MM.1S (cell line): ENCODE measurements around the gene B4GALT7.
A peak's percentile ranks its signal among the peaks of the same experiment; 100 is the strongest.

Experiments used
- DNase-seq: peaks from one replicate; pipeline ENCODE4 v3.0.0-alpha.2; 2015
- H2AFZ ChIP-seq: fragments of 300-600 bp; sonication (generic); 2 replicates; pipeline ENCODE4 v1.6.0; 2016; ENCODE audit warnings: antibody characterized with exemption, low read length
- H3F3A ChIP-seq: fragments of 300-600 bp; sonication (generic); 2 replicates; pipeline ENCODE4 v1.6.1; 2016; ENCODE audit warnings: mild to moderate bottlenecking, antibody characterized with exemption, low read length, moderate library complexity, mixed read lengths; ENCODE audit not compliant: insufficient read depth
- H3K27ac ChIP-seq: fragments of 300-600 bp; sonication (generic); 2 replicates; pipeline ENCODE4 v1.5.1; 2016; ENCODE audit warnings: mild to moderate bottlenecking, low read length
- H3K27me3 ChIP-seq: fragments of 300-600 bp; sonication (generic); replicated peaks from 2 replicates; pipeline ENCODE4 v1.6.0; 2016; ENCODE audit warnings: low read length; ENCODE audit not compliant: insufficient read depth
- H3K36me3 ChIP-seq: fragments of 300-600 bp; sonication (generic); replicated peaks from 2 replicates; pipeline ENCODE4 v1.6.1; 2016; ENCODE audit warnings: mild to moderate bottlenecking, low read length, mixed read lengths; ENCODE audit not compliant: insufficient read depth
- H3K4me1 ChIP-seq: fragments of 300-600 bp; sonication (generic); 2 replicates; pipeline ENCODE4 v1.6.1; 2016; ENCODE audit warnings: low read length, mixed read lengths
- H3K4me2 ChIP-seq: fragments of 300-600 bp; sonication (generic); 2 replicates; pipeline ENCODE4 v1.6.0; 2016; ENCODE audit warnings: low read depth, low read length
- H3K4me3 ChIP-seq: fragments of 300-600 bp; sonication (generic); 2 replicates; pipeline ENCODE4 v1.5.1; 2016; ENCODE audit warnings: low read length, mixed read lengths
- H3K79me2 ChIP-seq: fragments of 300-600 bp; sonication (generic); 2 replicates; pipeline ENCODE4 v1.6.1; 2016; ENCODE audit warnings: mixed run types, low read length, mixed read lengths
- H3K9ac ChIP-seq: fragments of 300-600 bp; sonication (generic); 2 replicates; pipeline ENCODE4 v1.6.1; 2016; ENCODE audit warnings: low read length, mixed read lengths
- H3K9me2 ChIP-seq: fragments of 300-600 bp; sonication (generic); replicated peaks from 2 replicates; pipeline ENCODE4 v1.6.1; 2016; ENCODE audit warnings: mild to moderate bottlenecking, low read length, mixed read lengths; ENCODE audit not compliant: insufficient read depth
- H3K9me3 ChIP-seq: fragments of 300-600 bp; sonication (generic); replicated peaks from 2 replicates; pipeline ENCODE4 v1.6.1; 2016; ENCODE audit warnings: mild to moderate bottlenecking, low read length, mixed read lengths; ENCODE audit not compliant: insufficient read depth
- H4K20me1 ChIP-seq: fragments of 300-600 bp; sonication (generic); 2 replicates; pipeline ENCODE4 v1.6.1; 2016; ENCODE audit warnings: mild to moderate bottlenecking, low read length, moderate library complexity, mixed read lengths; ENCODE audit not compliant: insufficient read depth
- EZH2 ChIP-seq: fragments of 300-600 bp; sonication (generic); optimal IDR thresholded peaks from 2 replicates; pipeline ENCODE3; 2017; ENCODE audit warnings: low read depth, mild to moderate bottlenecking, antibody characterized with exemption, low read length, mixed read lengths
- EZH2phosphoT487 ChIP-seq: fragments of 300-600 bp; sonication (generic); IDR thresholded peaks from 2 replicates; pipeline ENCODE4 v1.6.1; 2018; ENCODE audit warnings: antibody characterized with exemption, low read length
- TF ChIP-seq, protein P1 (sequence below): fragments of 300-600 bp; sonication (generic); IDR thresholded peaks from 2 replicates; pipeline ENCODE4 v1.5.1; 2016; ENCODE audit warnings: antibody characterized with exemption, low read length, mixed read lengths

Gene B4GALT7

DNA sequence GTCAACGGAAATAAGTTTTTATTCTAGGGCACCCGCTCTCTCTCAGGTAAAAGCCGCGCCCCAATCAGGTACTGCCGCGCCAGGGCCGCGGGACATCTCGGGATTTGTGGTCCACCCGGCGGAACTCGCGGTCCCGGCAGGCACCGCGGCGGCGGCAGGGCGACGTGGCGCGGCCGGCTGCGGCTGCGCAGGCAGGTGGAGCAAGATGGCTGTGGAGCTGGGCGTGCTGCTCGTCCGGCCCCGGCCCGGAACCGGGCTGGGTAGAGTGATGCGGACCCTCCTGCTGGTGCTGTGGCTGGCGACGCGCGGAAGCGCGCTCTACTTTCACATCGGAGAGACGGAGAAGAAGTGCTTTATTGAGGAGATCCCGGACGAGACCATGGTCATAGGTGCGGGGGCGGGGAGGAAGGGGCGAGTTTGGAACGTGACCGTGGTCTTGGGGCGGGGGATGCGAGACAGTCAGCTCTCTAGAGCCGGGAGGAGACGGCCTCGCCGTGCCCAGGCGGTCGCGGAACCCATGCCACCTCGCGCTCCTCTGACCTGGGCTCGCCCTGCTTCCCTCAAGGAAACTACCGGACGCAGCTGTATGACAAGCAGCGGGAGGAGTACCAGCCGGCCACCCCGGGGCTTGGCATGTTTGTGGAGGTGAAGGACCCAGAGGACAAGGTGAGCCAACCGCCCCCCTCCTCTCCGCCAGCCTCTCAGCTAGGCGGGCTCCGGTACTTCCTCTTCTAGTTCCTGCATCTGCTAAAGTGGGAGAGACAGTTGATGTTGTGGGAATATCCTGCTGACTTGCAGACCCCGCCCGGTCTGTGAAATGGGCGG lies 7.7 kb upstream of the B4GALT7 start, which contains the start of gene TMED9:
TSS of gene TMED9 (plus strand) at position 194 of the 825 bp plus-strand sequence. CDS start at position 206, 12 bp downstream.
- Histone ChIP-seq H3K4me1 (peaks cover 11% of the 10 kb centered on the region; the same call in 1 of the 2 replicates), H3K4me3 (peak within 1 kb of the TSS; percentile 86), H3K9me3 (no peaks in the 10 kb centered on the region), H3K27ac (peak within 1 kb of the TSS; percentile 44; the same call in 1 of the 2 replicates), H3K36me3 (peaks cover 12% of the 10 kb centered on the region; the same call in 1 of the 2 replicates), H3K27me3 (peaks cover 32% of the 10 kb centered on the region), H2AFZ (peak within 1 kb of the TSS; percentile 60), H3K9me2 (no peaks in the 10 kb centered on the region), H3F3A (0 out of 2 replicates have a peak, but pooled peaks cover 11% of the 10 kb centered on the region), H4K20me1 (no peaks in the 10 kb centered on the region), H3K79me2 (peaks cover 24% of the 10 kb centered on the region), H3K4me2 (peak within 1 kb of the TSS; percentile 94), H3K9ac (peak within 1 kb of the TSS; percentile 89)
- TF ChIP-seq EZH2 (no peak), EZH2phosphoT487 (no peak)
- TF ChIP-seq, protein P1, sequence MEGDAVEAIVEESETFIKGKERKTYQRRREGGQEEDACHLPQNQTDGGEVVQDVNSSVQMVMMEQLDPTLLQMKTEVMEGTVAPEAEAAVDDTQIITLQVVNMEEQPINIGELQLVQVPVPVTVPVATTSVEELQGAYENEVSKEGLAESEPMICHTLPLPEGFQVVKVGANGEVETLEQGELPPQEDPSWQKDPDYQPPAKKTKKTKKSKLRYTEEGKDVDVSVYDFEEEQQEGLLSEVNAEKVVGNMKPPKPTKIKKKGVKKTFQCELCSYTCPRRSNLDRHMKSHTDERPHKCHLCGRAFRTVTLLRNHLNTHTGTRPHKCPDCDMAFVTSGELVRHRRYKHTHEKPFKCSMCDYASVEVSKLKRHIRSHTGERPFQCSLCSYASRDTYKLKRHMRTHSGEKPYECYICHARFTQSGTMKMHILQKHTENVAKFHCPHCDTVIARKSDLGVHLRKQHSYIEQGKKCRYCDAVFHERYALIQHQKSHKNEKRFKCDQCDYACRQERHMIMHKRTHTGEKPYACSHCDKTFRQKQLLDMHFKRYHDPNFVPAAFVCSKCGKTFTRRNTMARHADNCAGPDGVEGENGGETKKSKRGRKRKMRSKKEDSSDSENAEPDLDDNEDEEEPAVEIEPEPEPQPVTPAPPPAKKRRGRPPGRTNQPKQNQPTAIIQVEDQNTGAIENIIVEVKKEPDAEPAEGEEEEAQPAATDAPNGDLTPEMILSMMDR = no peak
- peak; percentile 91 for DNase-seq

DNA sequence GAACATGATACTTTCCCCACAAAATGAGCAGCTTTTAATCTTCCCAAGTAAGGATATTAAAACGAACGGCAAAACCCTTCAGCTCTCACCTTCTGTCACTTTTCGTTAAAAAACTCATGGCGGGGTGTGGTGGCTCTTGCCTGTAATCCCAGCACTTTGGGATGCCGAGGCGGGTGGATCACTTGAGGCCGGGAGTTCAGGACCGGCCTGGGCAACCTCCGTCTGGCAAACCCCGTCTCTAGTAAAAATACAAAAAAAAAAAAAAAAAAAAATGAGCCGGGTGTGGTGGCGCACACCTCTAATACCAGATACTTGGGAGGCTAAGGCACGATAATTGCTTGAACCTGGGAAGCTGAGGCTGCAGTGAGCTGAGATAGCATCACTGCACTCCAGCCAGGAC lies 7.0 kb upstream of the B4GALT7 start:
- no peak for DNase-seq
- peak overlapping the region; percentile 86 for H3K4me3 ChIP-seq
- peaks cover 11% of the 10 kb centered on the region; the same call in 1 of the 2 replicates for H3K4me1 ChIP-seq
- H3K79me2 ChIP-seq = peaks cover 24% of the 10 kb centered on the region
- peaks cover 32% of the 10 kb centered on the region for H3K27me3 ChIP-seq
- no peaks in the 10 kb centered on the region for H4K20me1 ChIP-seq
- peak overlapping the region; percentile 44; the same call in 1 of the 2 replicates for H3K27ac ChIP-seq
- peak overlapping the region; percentile 94 for H3K4me2 ChIP-seq
- peak overlapping the region; percentile 89 for H3K9ac ChIP-seq
- no peaks in the 10 kb centered on the region for H3K9me3 ChIP-seq
- TF ChIP-seq EZH2phosphoT487 (no peak), EZH2 (no peak)
- TF ChIP-seq, protein P1 = no peak
- peaks cover 12% of the 10 kb centered on the region; the same call in 1 of the 2 replicates for H3K36me3 ChIP-seq
- 0 out of 2 replicates have a peak, but pooled peaks cover 11% of the 10 kb centered on the region for H3F3A ChIP-seq
- H3K9me2 ChIP-seq = no peaks in the 10 kb centered on the region
- no peak overlapping the region for H2AFZ ChIP-seq

DNA sequence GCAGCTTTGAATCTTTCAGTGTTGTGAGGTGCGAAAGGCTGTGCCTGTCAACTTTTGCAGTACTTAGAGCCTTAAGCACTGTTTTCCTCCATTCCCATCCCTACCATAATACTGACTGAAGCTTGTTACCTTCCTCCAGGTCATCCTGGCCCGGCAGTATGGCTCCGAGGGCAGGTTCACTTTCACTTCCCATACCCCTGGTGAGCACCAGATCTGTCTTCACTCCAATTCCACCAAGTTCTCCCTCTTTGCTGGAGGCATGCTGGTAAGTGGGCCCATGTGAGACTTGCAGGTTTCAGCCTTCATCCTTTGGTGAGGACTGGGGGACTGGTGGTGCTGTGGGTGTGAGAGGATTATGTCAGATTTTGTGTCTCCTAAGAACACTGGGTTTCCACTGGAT lies 6.4 kb upstream of the B4GALT7 start:
- H3K9me2 ChIP-seq = no peaks in the 10 kb centered on the region
- peaks cover 26% of the 10 kb centered on the region for H3K27me3 ChIP-seq
- TF ChIP-seq EZH2 (no peak), EZH2phosphoT487 (no peak)
- TF ChIP-seq, protein P1 = no peak
- H4K20me1 ChIP-seq = no peaks in the 10 kb centered on the region
- no peak overlapping the region for H3K4me3 ChIP-seq
- no peak for DNase-seq
- peak overlapping the region; percentile 94; the same call in 1 of the 2 replicates for H3K4me2 ChIP-seq
- H3K4me1 ChIP-seq = peaks cover 13% of the 10 kb centered on the region
- no peak overlapping the region for H3K9ac ChIP-seq
- H3F3A ChIP-seq = peaks cover 14% of the 10 kb centered on the region; the same call in 1 of the 2 replicates
- peaks cover 12% of the 10 kb centered on the region; the same call in 1 of the 2 replicates for H3K36me3 ChIP-seq
- H3K27ac ChIP-seq = no peak overlapping the region
- peaks cover 24% of the 10 kb centered on the region for H3K79me2 ChIP-seq
- H2AFZ ChIP-seq = no peak overlapping the region
- H3K9me3 ChIP-seq = no peaks in the 10 kb centered on the region
